ENCODE results near the gene UBA6.
A peak's percentile ranks its signal among the peaks of the same experiment; 100 is the strongest.

The UBA6 gene

DNA sequence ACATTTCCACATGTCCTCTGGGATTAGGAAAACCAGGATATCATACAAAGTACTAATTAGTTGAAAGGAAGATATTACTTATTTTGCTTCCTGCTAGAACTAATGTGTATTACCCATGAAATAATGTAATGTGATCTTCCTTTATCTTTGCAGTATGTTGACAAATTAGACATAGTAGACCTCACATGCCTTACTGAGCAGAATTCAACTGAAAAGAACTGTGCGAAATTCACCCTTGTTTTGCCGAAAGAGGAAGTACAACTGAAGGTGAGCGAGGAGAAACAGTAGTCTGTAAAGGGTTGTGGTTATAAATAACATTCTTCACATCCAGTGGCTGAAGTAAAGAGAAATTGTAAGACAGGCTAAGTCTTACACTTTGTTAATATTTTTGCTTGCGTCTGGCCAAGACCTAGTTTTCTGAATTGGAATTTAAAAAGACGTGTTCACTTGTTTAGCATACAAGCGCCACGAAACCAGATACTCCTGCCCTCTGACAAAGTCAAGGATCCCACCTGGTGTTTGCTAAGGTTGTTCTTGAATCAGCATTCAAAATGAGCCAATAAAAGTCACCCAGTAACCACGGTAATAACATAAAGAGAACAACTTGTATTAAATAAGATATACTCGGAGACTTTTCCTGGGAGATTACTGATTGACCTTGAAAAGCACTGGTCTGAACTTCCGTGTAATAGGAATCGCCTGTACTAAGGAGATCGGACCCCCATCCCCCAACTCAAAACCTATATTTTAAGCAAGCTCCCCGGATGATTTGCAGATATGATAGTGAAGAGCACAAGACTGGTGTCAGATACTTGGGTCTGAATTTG, 125.5 kb downstream of the UBA6 start:
- peak; percentile 79 for DNase-seq

DNA sequence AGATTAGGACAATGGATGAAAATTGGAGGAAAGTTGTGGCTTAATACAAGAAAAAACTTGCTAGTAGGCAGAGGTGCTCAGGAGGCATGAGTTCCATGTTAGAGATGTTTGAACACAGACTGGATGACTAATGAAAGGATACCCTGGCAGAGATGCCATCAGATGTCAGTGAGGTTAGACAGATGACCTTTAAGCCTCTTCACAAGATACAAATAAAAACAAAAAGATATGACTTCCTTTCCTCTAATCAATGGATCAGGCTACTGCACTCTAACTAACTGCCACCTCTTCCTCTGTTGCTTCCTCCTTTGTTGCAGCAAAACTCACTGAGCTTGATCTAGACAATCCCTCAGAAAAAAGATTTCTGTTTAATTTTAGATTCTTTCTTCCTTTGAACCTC, 127.8 kb downstream of the UBA6 start:
- DNase-seq: no peak

DNA sequence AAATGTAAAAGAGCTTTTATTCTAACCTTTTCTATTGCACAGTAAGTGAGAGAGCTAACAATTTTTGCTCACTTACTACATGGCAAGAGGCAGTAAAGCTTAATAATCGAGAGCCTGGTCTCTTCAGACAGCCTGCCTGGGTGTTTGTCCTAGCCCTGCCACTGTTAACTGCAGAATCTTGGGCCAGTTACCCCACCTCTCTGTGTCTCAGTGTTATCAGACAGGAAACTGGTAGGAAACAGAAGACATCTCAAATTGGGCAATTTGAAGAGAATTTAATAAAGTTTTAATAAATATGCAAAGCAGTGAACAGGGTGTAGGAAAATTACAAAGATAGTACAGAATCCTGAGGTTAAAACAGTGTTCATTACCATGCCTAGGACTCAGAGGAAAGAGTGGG, 129.0 kb downstream of the UBA6 start:
- no peak for DNase-seq

DNA sequence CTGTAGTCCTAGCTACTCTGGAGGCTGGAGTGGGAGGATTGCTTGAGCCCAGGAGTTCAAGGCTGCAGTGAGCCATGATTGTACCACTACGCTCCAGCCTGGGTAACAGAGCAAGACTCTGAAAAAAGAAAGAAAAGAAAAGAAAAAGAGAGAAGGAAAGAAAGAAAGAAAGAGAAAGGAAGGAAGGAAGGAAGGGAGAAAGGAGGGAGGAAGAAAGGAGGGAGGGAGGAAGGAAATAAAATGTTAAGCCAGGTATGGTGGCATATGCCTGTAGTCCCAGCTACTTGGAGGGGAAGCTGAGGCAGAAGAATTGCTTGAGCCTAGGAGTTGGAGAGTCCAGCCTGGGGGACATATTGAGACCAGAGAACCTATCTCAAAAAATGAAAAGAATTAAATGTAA, 130.4 kb downstream of the UBA6 start:
- DNase-seq: no peak

DNA sequence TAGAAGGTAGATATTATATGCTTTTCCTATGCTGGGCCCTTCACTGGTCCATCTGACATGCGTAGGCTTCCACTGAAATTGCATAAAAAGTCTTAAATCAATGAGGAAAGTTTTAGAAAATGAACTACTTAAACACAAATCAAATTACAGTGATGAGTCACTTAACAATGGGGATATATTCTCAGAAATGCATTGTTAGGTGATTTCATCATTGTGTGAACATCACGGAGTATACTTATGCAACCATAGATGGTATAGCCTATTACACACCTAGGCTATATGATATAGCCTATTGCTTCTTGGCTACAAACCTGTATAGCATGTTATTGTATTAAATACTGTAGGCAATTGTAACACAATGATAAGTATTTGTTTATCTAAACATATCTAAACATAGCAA, 132.1 kb downstream of the UBA6 start:
- DNase-seq: no peak

DNA sequence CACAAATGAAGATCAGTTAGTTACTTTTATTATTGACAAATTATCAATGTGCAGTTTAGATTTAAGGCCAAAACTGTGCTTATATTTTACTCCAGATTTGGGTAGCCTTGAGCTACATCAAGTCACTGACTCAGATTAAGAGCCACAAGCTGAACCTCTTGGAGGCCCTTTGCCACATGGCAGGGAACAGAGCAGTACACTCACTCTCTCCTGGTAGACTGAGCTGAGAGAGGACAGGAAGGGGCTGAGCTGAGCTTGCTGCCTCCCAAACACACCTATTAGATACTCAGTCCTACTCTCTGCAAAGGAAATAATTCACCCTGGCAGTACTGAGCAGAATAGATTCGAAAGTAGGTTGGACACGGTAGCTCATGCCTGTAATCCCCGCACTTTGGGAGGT, 134.6 kb downstream of the UBA6 start:
- no peak for DNase-seq

DNA sequence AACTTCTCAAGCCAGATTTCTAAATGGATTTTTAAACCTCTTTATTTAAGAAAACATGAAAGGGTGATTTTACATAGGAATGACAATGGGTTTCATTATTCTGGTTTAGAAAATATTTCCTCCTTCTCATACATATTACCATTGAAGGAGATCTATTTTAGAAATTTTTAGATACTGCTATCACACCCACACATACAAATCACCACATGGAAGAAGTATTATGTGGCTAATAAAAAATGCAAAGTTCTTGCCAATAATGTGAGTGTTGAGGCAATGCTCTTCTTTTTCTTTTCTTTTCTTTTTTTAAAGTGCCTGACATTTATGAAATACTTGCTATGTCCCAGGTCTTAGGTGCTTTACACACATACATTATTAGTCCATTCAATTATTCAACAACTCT, 135.7 kb downstream of the UBA6 start:
- DNase-seq: no peak
